Astrocyte (in vitro differentiated cells and primary cell): ENCODE results near the gene PPP1R15B. TPM values are rescaled to one million over a fixed set of nuclear protein-coding genes. Genes with fewer than 3 reads are reported as not detected.

Experiments
- DNase-seq: peaks from one replicate; pipeline ENCODE4 v3.0.0-alpha.2; 2010; ENCODE audit warnings: low read depth
- FAIRE-seq: peaks from 2 replicates; lab custom pipeline; 2011; peaks lifted over from hg19 to GRCh38; lab: Jason Lieb, UNC
- H2AFZ ChIP-seq: 2 replicates; pipeline ENCODE4 v1.6.0; 2012; ENCODE audit warnings: low read depth, low read length, inconsistent platforms
- H3K27ac ChIP-seq: 2 replicates; pipeline ENCODE4 v1.5.1; 2011; ENCODE audit warnings: low read depth, low read length, inconsistent platforms
- H3K27me3 ChIP-seq: 2 replicates; pipeline ENCODE4 v1.6.0; 2011; ENCODE audit warnings: low read length, inconsistent platforms; ENCODE audit not compliant: insufficient read depth
- H3K36me3 ChIP-seq: 2 replicates; pipeline ENCODE4 v1.5.1; 2011; ENCODE audit warnings: low read length, inconsistent platforms; ENCODE audit not compliant: insufficient read depth
- H3K4me1 ChIP-seq: 2 replicates; pipeline ENCODE4 v1.5.1; 2011; ENCODE audit warnings: low read length, inconsistent platforms; ENCODE audit not compliant: insufficient read depth
- H3K4me2 ChIP-seq: 2 replicates; pipeline ENCODE4 v1.6.0; 2012; ENCODE audit warnings: low read length, inconsistent platforms
- H3K4me3 ChIP-seq: 2 replicates; pipeline ENCODE4 v1.5.1; 2011; ENCODE audit warnings: low read depth, mild to moderate bottlenecking, low read length, inconsistent platforms; ENCODE audit not compliant: insufficient read depth
- H3K79me2 ChIP-seq: 2 replicates; pipeline ENCODE4 v1.6.0; 2012; ENCODE audit warnings: mild to moderate bottlenecking, low read length, inconsistent platforms; ENCODE audit not compliant: insufficient read depth
- H3K9ac ChIP-seq: 2 replicates; pipeline ENCODE4 v1.6.0; 2012; ENCODE audit warnings: mild to moderate bottlenecking, low read length, inconsistent platforms
- H3K9me3 ChIP-seq: 2 replicates; pipeline ENCODE4 v1.5.1; 2012; ENCODE audit warnings: low read depth, mild to moderate bottlenecking, low read length, inconsistent platforms; ENCODE audit not compliant: insufficient read depth
- H4K20me1 ChIP-seq: 2 replicates; pipeline ENCODE4 v1.6.0; 2012; ENCODE audit warnings: low read length, inconsistent platforms; ENCODE audit not compliant: insufficient read depth
- H3K27ac Mint-ChIP-seq: one replicate; pipeline ENCODE4 v1.8.0; 2021; ENCODE audit warnings: mild to moderate bottlenecking, mixed read lengths; ENCODE audit not compliant: unreplicated experiment
- H3K27me3 Mint-ChIP-seq: one replicate; pipeline ENCODE4 v1.8.0; 2021; ENCODE audit warnings: low read depth, mixed read lengths; ENCODE audit not compliant: unreplicated experiment
- H3K36me3 Mint-ChIP-seq: one replicate; pipeline ENCODE4 v1.8.0; 2021; ENCODE audit warnings: low read depth, mixed read lengths; ENCODE audit not compliant: unreplicated experiment
- H3K4me1 Mint-ChIP-seq: one replicate; pipeline ENCODE4 v1.8.0; 2021; ENCODE audit warnings: low read depth, mixed read lengths; ENCODE audit not compliant: unreplicated experiment
- H3K4me3 Mint-ChIP-seq: one replicate; pipeline ENCODE4 v1.8.0; 2021; ENCODE audit warnings: mild to moderate bottlenecking, moderate library complexity, mixed read lengths; ENCODE audit not compliant: unreplicated experiment
- H3K9me3 Mint-ChIP-seq: one replicate; pipeline ENCODE4 v1.8.0; 2021; ENCODE audit warnings: mild to moderate bottlenecking, mixed read lengths; ENCODE audit not compliant: unreplicated experiment
- EZH2 ChIP-seq: IDR thresholded peaks from 2 replicates; pipeline ENCODE4 v1.6.1; 2012; ENCODE audit warnings: mild to moderate bottlenecking, low read length, inconsistent platforms; ENCODE audit not compliant: insufficient read depth
- total RNA-seq: library from RNA; stranded (reverse); gene quantifications from 2 replicates; pipeline ENCODE4 v1.2.1, GENCODE V29; 2021
- TF ChIP-seq, protein P1 (sequence below): IDR thresholded peaks from 2 replicates; pipeline ENCODE4 v1.5.1; 2011; ENCODE audit warnings: low read depth, mild to moderate bottlenecking, inconsistent platforms, low read length, moderate library complexity; ENCODE audit not compliant: insufficient read depth

The PPP1R15B gene
- total RNA-seq, 1 donor from 2014 or later, result 38.8 TPM

DNA sequence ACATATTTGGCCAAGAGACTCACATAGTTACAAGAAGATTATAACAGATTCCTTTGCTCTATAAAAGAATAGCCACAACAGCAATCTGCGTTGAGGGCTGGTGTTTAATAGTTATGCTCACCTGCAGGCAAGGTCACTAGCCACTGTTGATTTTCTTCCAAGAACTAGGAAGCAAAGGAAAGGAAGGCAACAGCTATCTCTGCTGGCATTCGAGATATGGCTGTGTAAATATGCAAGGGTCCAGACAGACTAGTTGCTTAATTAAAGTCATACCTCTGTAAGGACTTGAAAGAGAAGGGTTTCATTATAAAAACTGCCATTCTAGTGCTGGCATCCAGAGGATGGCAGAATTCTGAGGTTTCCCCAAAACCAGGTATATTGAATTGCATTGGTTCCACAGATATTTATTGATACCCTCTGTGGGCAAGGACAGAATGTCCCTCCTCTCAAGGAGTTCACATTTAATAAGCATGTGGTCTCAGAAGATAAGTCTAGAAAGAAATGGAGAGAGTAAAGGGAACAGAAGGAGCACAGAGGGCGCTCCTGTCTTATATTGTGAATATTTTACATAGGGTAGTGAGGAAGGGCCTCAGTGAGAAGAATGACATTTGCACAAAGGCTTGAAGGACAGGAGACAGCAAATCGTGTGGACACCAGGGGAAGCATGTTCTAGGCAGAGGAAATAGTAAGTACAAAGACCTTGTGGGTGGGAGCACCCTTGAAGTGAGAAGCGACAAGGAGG lies 28.3 kb downstream of the PPP1R15B start:
- Histone ChIP-seq H2AFZ (no peak overlapping the region), H3K9ac (no peak overlapping the region), H4K20me1 (no peaks in the 10 kb centered on the region), H3K9me3 (no peaks in the 10 kb centered on the region), H3K4me2 (no peak overlapping the region), H3K79me2 (no peaks in the 10 kb centered on the region), H3K4me3 (no peak overlapping the region), H3K27me3 (peaks cover 39% of the 10 kb centered on the region), H3K4me1 (no peaks in the 10 kb centered on the region), H3K36me3 (no peaks in the 10 kb centered on the region), H3K27ac (no peak overlapping the region)
- Mint-ChIP-seq H3K9me3 (no peaks in the 10 kb centered on the region), H3K36me3 (no peaks in the 10 kb centered on the region), H3K4me1 (peaks cover under 1% of the 10 kb centered on the region), H3K27me3 (peaks cover 28% of the 10 kb centered on the region), H3K4me3 (no peak overlapping the region), H3K27ac (no peak overlapping the region)
- TF ChIP-seq EZH2, result no peak
- TF ChIP-seq, protein P1, sequence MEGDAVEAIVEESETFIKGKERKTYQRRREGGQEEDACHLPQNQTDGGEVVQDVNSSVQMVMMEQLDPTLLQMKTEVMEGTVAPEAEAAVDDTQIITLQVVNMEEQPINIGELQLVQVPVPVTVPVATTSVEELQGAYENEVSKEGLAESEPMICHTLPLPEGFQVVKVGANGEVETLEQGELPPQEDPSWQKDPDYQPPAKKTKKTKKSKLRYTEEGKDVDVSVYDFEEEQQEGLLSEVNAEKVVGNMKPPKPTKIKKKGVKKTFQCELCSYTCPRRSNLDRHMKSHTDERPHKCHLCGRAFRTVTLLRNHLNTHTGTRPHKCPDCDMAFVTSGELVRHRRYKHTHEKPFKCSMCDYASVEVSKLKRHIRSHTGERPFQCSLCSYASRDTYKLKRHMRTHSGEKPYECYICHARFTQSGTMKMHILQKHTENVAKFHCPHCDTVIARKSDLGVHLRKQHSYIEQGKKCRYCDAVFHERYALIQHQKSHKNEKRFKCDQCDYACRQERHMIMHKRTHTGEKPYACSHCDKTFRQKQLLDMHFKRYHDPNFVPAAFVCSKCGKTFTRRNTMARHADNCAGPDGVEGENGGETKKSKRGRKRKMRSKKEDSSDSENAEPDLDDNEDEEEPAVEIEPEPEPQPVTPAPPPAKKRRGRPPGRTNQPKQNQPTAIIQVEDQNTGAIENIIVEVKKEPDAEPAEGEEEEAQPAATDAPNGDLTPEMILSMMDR, result no peak
- FAIRE-seq, result no peak
- no peak for DNase-seq

- Histone ChIP-seq H3K27ac (no peak overlapping the region), H4K20me1 (no peaks in the 10 kb centered on the region), H2AFZ (no peak overlapping the region), H3K9me3 (no peaks in the 10 kb centered on the region), H3K4me3 (no peak overlapping the region), H3K36me3 (no peaks in the 10 kb centered on the region), H3K27me3 (peaks cover 43% of the 10 kb centered on the region), H3K4me1 (peaks cover 6% of the 10 kb centered on the region), H3K4me2 (no peak overlapping the region), H3K9ac (no peak overlapping the region), H3K79me2 (no peaks in the 10 kb centered on the region)
- H3K27me3 Mint-ChIP-seq, result peaks cover 34% of the 10 kb centered on the region
- FAIRE-seq, result no peak
- H3K27ac Mint-ChIP-seq, result no peak overlapping the region
- H3K4me3 Mint-ChIP-seq, result no peak overlapping the region
- no peak for TF ChIP-seq EZH2
- peaks cover 3% of the 10 kb centered on the region for H3K4me1 Mint-ChIP-seq
- H3K9me3 Mint-ChIP-seq, result no peaks in the 10 kb centered on the region
- DNase-seq, result no peak
- H3K36me3 Mint-ChIP-seq, result no peaks in the 10 kb centered on the region
Observed at GRCh38 chr1:204382714-204383083, 28.9 kb downstream of the PPP1R15B start.

DNA sequence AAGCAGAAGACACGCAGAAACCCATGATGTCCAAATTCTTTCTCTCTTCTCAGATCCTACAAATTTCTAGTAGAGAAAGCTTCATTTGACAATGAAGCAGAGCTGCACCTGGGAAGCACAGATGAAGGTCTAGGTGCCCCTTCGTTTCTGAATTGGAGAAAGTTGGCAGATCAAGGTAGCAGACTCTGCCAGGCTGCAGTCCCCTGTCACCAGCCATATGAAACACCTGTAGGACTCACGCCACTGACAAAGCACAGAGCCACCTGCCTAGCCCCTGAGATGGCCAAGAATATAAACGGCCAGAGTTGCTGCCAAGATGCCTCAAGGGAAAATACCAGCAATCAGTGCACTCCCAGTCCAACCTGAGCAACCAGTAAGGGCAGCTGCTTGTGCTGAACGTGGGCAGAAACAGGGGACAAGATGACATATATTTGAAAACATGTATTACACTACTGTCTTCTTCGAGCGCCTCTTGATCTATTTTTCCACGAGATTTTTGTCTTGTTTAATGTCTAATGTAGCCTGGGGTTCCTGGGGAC lies 31.3 kb downstream of the PPP1R15B start:
- Histone ChIP-seq H2AFZ (no peak overlapping the region), H4K20me1 (no peaks in the 10 kb centered on the region), H3K27me3 (peaks cover 60% of the 10 kb centered on the region), H3K4me1 (peaks cover 11% of the 10 kb centered on the region), H3K27ac (no peak overlapping the region), H3K4me2 (no peak overlapping the region), H3K79me2 (no peaks in the 10 kb centered on the region), H3K4me3 (no peak overlapping the region), H3K36me3 (no peaks in the 10 kb centered on the region), H3K9me3 (no peaks in the 10 kb centered on the region), H3K9ac (no peak overlapping the region)
- Mint-ChIP-seq H3K36me3 (no peaks in the 10 kb centered on the region), H3K4me1 (peaks cover 3% of the 10 kb centered on the region), H3K27me3 (peaks cover 45% of the 10 kb centered on the region), H3K4me3 (no peak overlapping the region), H3K27ac (no peak overlapping the region), H3K9me3 (no peaks in the 10 kb centered on the region)
- DNase-seq (no peak), FAIRE-seq (no peak)
- TF ChIP-seq, protein P1, result no peak
- TF ChIP-seq EZH2, result no peak
